Left ventricle myocardium inferior (tissue), 1 donor: ENCODE measurements around the gene PTPN21. TPM values are rescaled to one million over a fixed set of nuclear protein-coding genes. Genes with fewer than 3 reads are reported as not detected.

Experiments used
- DNase-seq: peaks from one replicate; pipeline ENCODE4 v3.0.0-alpha.2; 2020
- H3K27ac ChIP-seq: fragments of 200-600 bp; replicated peaks from 2 replicates; pipeline ENCODE4 v1.8.0; 2021
- H3K27me3 ChIP-seq: fragments of 200-600 bp; 2 replicates; pipeline ENCODE4 v1.8.0; 2021; ENCODE audit warnings: low read depth
- H3K36me3 ChIP-seq: fragments of 200-600 bp; 2 replicates; pipeline ENCODE4 v1.8.0; 2021
- H3K4me1 ChIP-seq: fragments of 200-600 bp; 2 replicates; pipeline ENCODE4 v1.8.0; 2021
- H3K4me3 ChIP-seq: fragments of 200-600 bp; 2 replicates; pipeline ENCODE4 v1.8.0; 2021; ENCODE audit warnings: mild to moderate bottlenecking, moderate library complexity
- H3K9me3 ChIP-seq: fragments of 200-600 bp; replicated peaks from 2 replicates; pipeline ENCODE4 v1.8.0; 2021
- CTCF ChIP-seq: fragments of 200-600 bp; IDR thresholded peaks from 2 replicates; pipeline ENCODE4 v1.8.0; 2021; ENCODE audit warnings: antibody characterized with exemption, mild to moderate bottlenecking, borderline replicate concordance
- intact Hi-C: fragments of 100-400 bp; cut with micrococcal nuclease; formaldehyde crosslinking; loops from one replicate; pipeline ENCODE4 v1.11.0; 2022
- total RNA-seq: library from RNA; stranded (reverse); fragmentation: NEBNext Ultra II Directional; extraction: Animal tissue kit (Norgen Biotek cat#: 25700); gene quantifications from one replicate; pipeline ENCODE4 v1.2.1, GENCODE V29; 2021
- donor health status: DM: no; HTN: yes; CAD: no; lungs with severe emphysema.

The PTPN21 gene
- total RNA-seq, 1 donor from 2014 or later, result 42.3 TPM

- Histone ChIP-seq H3K27me3 (no peaks in the 10 kb centered on the region), H3K36me3 (peaks cover 36% of the 10 kb centered on the region), H3K27ac (no peak overlapping the region), H3K9me3 (no peaks in the 10 kb centered on the region), H3K4me3 (no peak overlapping the region), H3K4me1 (peaks cover 5% of the 10 kb centered on the region)
- intact Hi-C loops, result no loop called here
- DNase-seq, result no peak
- TF ChIP-seq CTCF, result no peak
Measured at GRCh38 chr14:88430976-88431375, 123.8 kb downstream of the PTPN21 start.

DNA sequence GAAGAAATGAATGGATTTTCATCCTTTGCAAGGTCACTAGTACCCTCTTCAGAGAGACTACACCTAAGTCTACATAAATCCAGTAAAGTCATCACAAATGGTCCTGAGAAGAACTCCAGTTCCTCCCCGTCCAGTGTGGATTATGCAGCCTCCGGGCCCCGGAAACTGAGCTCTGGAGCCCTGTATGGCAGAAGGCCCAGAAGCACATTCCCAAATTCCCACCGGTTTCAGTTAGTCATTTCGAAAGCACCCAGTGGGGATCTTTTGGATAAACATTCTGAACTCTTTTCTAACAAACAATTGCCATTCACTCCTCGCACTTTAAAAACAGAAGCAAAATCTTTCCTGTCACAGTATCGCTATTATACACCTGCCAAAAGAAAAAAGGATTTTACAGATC lies 128.5 kb downstream of the PTPN21 start:
- Histone ChIP-seq H3K27ac (no peak overlapping the region), H3K4me1 (peaks cover 12% of the 10 kb centered on the region), H3K9me3 (no peaks in the 10 kb centered on the region), H3K36me3 (peaks cover 18% of the 10 kb centered on the region), H3K4me3 (no peak overlapping the region), H3K27me3 (no peaks in the 10 kb centered on the region)
- DNase-seq, result no peak
- intact Hi-C loops, result no loop called here
- TF ChIP-seq CTCF, result no peak

DNA sequence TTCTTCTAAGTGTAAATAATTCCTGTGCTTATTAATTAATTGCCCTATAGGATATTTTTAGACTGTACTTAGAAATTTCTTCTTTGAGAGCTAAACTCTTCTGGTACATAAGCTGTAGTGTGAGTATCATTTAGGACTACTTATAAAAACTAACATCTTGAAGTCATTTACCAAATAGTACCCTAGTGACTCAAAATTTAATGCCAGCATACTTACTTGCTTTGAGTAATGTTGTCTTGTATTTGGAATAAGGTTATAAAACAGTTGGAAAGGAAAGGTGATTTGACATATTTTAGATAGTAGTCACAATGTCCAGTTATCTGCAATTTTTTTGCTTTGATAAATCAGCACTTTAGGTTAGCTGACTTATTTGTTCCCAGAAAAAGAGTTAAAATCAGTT lies 130.2 kb downstream of the PTPN21 start:
- no peak for TF ChIP-seq CTCF

DNA sequence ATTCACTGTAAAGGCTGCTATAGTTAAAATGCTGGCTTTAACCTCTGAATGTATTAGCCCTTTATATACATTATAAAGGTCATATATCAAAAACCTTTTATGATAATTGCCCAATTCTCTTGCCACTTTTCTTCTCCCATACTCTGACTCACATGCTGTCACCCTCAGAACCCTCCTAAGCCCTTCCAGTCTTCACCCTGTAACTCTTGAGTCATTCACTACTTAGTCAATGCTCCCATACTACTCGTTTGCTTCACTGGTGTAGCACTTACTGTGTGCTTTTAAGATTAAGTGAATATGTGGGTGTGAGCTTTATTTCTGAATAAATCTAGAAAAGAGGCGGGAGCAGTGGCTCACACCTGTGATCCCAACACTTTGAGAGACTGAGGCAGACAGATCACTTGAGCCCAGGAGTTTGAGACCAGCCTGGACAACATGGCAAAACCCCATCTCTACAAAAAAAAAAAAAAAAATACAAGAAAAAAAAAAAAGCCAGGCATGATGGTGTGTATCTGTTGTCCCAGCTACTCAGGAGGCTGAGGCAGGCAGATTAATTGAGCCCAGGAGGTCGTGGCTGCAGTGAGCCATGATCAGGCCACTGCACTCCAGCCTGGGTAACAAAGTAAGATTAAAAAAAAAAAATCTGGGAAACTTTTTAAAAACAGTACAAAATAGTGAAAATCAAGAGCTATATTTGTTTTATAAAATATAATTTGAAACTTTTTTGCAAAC lies 131.7 kb downstream of the PTPN21 start:
- no peak for TF ChIP-seq CTCF
- peaks cover 12% of the 10 kb centered on the region for H3K4me1 ChIP-seq
- H3K27ac ChIP-seq, result no peak overlapping the region
- H3K9me3 ChIP-seq, result peaks cover 8% of the 10 kb centered on the region
- H3K27me3 ChIP-seq, result no peaks in the 10 kb centered on the region
- intact Hi-C loops, result no loop called here
- peaks cover 20% of the 10 kb centered on the region for H3K36me3 ChIP-seq
- no peak overlapping the region for H3K4me3 ChIP-seq
- no peak for DNase-seq

More for the DNA sequence above, 130.2 kb downstream of the PTPN21 start:
- Histone ChIP-seq H3K9me3 (no peaks in the 10 kb centered on the region), H3K36me3 (peaks cover 13% of the 10 kb centered on the region), H3K27me3 (no peaks in the 10 kb centered on the region), H3K4me3 (no peak overlapping the region), H3K27ac (no peak overlapping the region), H3K4me1 (peaks cover 12% of the 10 kb centered on the region)
- intact Hi-C loops, result no loop called here
- no peak for DNase-seq

DNA sequence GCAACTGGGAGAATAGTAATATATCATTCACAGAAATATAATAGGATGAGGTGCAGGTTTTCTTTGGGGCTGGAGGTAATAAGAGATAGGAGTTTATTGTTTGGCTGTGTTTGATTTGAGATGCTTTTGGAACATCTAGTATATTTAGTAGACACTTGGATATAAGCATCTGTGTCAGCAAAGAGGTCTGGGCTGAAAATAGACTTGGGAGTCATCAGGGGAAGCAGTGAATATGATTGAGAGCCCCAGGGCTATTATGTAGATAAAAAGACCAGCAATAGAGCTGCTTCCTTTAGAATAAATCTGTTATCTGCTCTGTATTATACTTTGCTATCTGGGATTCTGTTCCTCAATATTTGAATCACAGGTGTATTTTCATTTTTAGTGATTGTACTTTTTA lies 132.8 kb downstream of the PTPN21 start:
- H3K27ac ChIP-seq, result no peak overlapping the region
- no peak for TF ChIP-seq CTCF
- H3K4me3 ChIP-seq, result no peak overlapping the region
- H3K4me1 ChIP-seq, result peaks cover 12% of the 10 kb centered on the region
- peaks cover 31% of the 10 kb centered on the region for H3K36me3 ChIP-seq
- intact Hi-C loops, result no loop called here
- H3K27me3 ChIP-seq, result no peaks in the 10 kb centered on the region
- DNase-seq, result no peak
- peaks cover 18% of the 10 kb centered on the region for H3K9me3 ChIP-seq
